Aorta (tissue), 5 donors: Measurements from ENCODE around the gene ATXN1. TPM values are rescaled to one million over a fixed set of nuclear protein-coding genes. Genes with fewer than 3 reads are reported as not detected.

Source experiments
- ATAC-seq: fragments of 200-7000 bp; cut with Tn5 transposase; one replicate; pipeline ENCODE4 v1.9.1; 2022; ENCODE audit warnings: moderate library complexity; ENCODE audit not compliant: low FRiP score
- DNase-seq, 2 donors: peaks; one replicate each; pipeline ENCODE4 v3.0.0-alpha.2; 2020
- H3K27ac ChIP-seq, 2 donors: one replicate each; pipeline ENCODE4 v1.5.1; 2013; ENCODE audit warnings: low read length in 2 of 2, mild to moderate bottlenecking in 2 of 2, moderate library complexity in 2 of 2, control low read depth in 1 of 2, inconsistent platforms in 1 of 2, low read depth in 1 of 2
- H3K27me3 ChIP-seq, 2 donors: one replicate each; pipeline ENCODE4 v1.6.1; 2013; ENCODE audit warnings: control low read depth in 1 of 2, low read length in 1 of 2, mild to moderate bottlenecking in 1 of 2, moderate library complexity in 1 of 2; ENCODE audit not compliant: insufficient read depth in 2 of 2, control insufficient read depth in 1 of 2
- H3K36me3 ChIP-seq, 2 donors: one replicate each; pipeline ENCODE4 v1.6.1; 2013; ENCODE audit warnings: control low read depth in 1 of 2, low read length in 1 of 2, mild to moderate bottlenecking in 1 of 2; ENCODE audit not compliant: insufficient read depth in 2 of 2, control insufficient read depth in 1 of 2
- H3K4me1 ChIP-seq, 2 donors: one replicate each; pipeline ENCODE4 v1.6.1; 2013; ENCODE audit warnings: low read length in 2 of 2, control low read depth in 1 of 2, mild to moderate bottlenecking in 1 of 2, moderate library complexity in 1 of 2; ENCODE audit not compliant: insufficient read depth in 2 of 2, control insufficient read depth in 1 of 2
- H3K4me3 ChIP-seq, 2 donors: one replicate each; pipeline ENCODE4 v1.5.1; 2013; ENCODE audit warnings: low read length in 2 of 2, control low read depth in 1 of 2, mild to moderate bottlenecking in 1 of 2
- H3K9me3 ChIP-seq: one replicate; pipeline ENCODE4 v1.6.1; 2013; ENCODE audit warnings: mild to moderate bottlenecking, low read length; ENCODE audit not compliant: control insufficient read depth
- WGBS, 2 donors: extraction: QIAGEN DNeasy Blood & Tissue Kit; methylation state at CpG; one replicate each; pipeline ENCODE4 v1.1.7; 2013; 5-methylcytosine and 5-hydroxymethylcytosine counted together
- intact Hi-C, 2 donors: fragments of 100-400 bp; cut with DNase I; formaldehyde crosslinking; loops; one replicate each; pipeline versions ENCODE4 v1.14.2 to v1.15.0; 2022
- polyA plus RNA-seq, 2 donors: library from polyadenylated mRNA; stranded (reverse); fragments of 200-250 nt; gene quantifications; one replicate each; pipeline ENCODE4 v1.2.3, GENCODE V29; 2013
- total RNA-seq, 2 donors: library from RNA; stranded (reverse); fragmentation: NEBNext Ultra II Directional; extraction: Animal tissue kit (Norgen Biotek cat#: 25700); gene quantifications; one replicate each; pipeline ENCODE4 v1.2.1, GENCODE V29; 2021
- donor health status: healthy with polysubstance abuse.
- donor health status: Bipolar disorder and iron deficiency.
- donor health status: DM: no; HTN: no; CAD: no.
- donor health status: DM: no; HTN: no; CAD: no.
- donor health status: DM: yes; HTN: yes; CAD: no.

The ATXN1 gene
- total and polyA plus RNA-seq, 4 donors, result 11.5 to 85.5 (median 45.8) TPM

- whole genome bisulfite sequencing, 2 donors, result 0 to 1% methylated on average over 79 to 87 of the region's 87 CpGs
- ATAC-seq (peak; percentile 89), DNase-seq (peak; percentile 94 to 97)
- peak overlapping the region; percentile 72 to 96 for H3K27ac ChIP-seq
- no peaks in the 10 kb centered on the region for H3K36me3 ChIP-seq
- intact Hi-C loops, result loop anchor here (5.0 to 10.0 kb wide), 10 partner anchors 33 to 428 kb away; no protein-coding TSS in a partner anchor
- peak overlapping the region; percentile 93 to 99 for H3K4me3 ChIP-seq
- H3K4me1 ChIP-seq, result peaks cover 0 to 2% of the 10 kb centered on the region in 2 donors
- no peaks in the 10 kb centered on the region for H3K27me3 ChIP-seq
- H3K9me3 ChIP-seq, result no peaks in the 10 kb centered on the region
Observed at GRCh38 chr6:16759646-16760515, 1.4 kb downstream of the ATXN1 start.

GRCh38 chr6:16759181-16759645 lies 2.0 kb downstream of the ATXN1 start:
- no peaks in the 10 kb centered on the region for H3K36me3 ChIP-seq
- peak overlapping the region in 1 of 2 donors; percentile 96 for H3K27ac ChIP-seq
- H3K4me1 ChIP-seq, result peaks cover 0 to 4% of the 10 kb centered on the region in 2 donors
- DNase-seq (no peak), ATAC-seq (no peak)
- H3K27me3 ChIP-seq, result no peaks in the 10 kb centered on the region
- peak overlapping the region; percentile 93 to 99 for H3K4me3 ChIP-seq
- H3K9me3 ChIP-seq, result no peaks in the 10 kb centered on the region
- intact Hi-C loops, result loop anchor here in 1 of 2 donors (10.0 kb wide), 1 partner anchor 54 kb away; no protein-coding TSS in a partner anchor
- WGBS, 2 donors, result 0% methylated on average over 8 of the region's 8 CpGs

- ATAC-seq (no peak), DNase-seq (no peak)
- H3K36me3 ChIP-seq, result no peaks in the 10 kb centered on the region
- peak overlapping the region in 1 of 2 donors; percentile 99 for H3K4me3 ChIP-seq
- H3K27me3 ChIP-seq, result no peaks in the 10 kb centered on the region
- intact Hi-C loops, result loop anchor here in 1 of 2 donors (10.0 kb wide), 1 partner anchor 54 kb away; no protein-coding TSS in a partner anchor
- 15 to 18% methylated on average over 9 of the region's 9 CpGs for WGBS, 2 donors
- no peaks in the 10 kb centered on the region for H3K9me3 ChIP-seq
- H3K4me1 ChIP-seq, result peaks cover 0 to 6% of the 10 kb centered on the region in 2 donors
- H3K27ac ChIP-seq, result peak overlapping the region in 1 of 2 donors; percentile 56
Observed at GRCh38 chr6:16758163-16758975, 2.9 kb downstream of the ATXN1 start.

GRCh38 chr6:16757332-16757731 lies 3.9 kb downstream of the ATXN1 start:
- intact Hi-C loops, result loop anchor here in 1 of 2 donors (10.0 kb wide), 1 partner anchor 53 kb away; no protein-coding TSS in a partner anchor
- Histone ChIP-seq H3K27me3 (no peaks in the 10 kb centered on the region), H3K4me1 (peaks cover 0 to 9% of the 10 kb centered on the region in 2 donors), H3K27ac (no peak overlapping the region), H3K9me3 (no peaks in the 10 kb centered on the region), H3K4me3 (no peak overlapping the region), H3K36me3 (no peaks in the 10 kb centered on the region)
- ATAC-seq (no peak), DNase-seq (no peak)
- WGBS, 2 donors, result 5 to 6% methylated on average over 1 of the region's 1 CpG

- H3K27me3 ChIP-seq, result no peaks in the 10 kb centered on the region
- no peak overlapping the region for H3K4me3 ChIP-seq
- intact Hi-C loops, result loop anchor here in 1 of 2 donors (10.0 kb wide), 1 partner anchor 52 kb away; no protein-coding TSS in a partner anchor
- 20 to 30% methylated on average over 5 of the region's 5 CpGs for WGBS, 2 donors
- ATAC-seq (no peak), DNase-seq (no peak)
- H3K9me3 ChIP-seq, result no peaks in the 10 kb centered on the region
- no peaks in the 10 kb centered on the region for H3K36me3 ChIP-seq
- H3K4me1 ChIP-seq, result peaks cover 0 to 9% of the 10 kb centered on the region in 2 donors
- H3K27ac ChIP-seq, result no peak overlapping the region
Observed at GRCh38 chr6:16756660-16757255, 4.5 kb downstream of the ATXN1 start.

- Histone ChIP-seq H3K27ac (no peak overlapping the region), H3K36me3 (no peaks in the 10 kb centered on the region), H3K9me3 (no peaks in the 10 kb centered on the region), H3K4me3 (no peak overlapping the region), H3K4me1 (peaks cover 0 to 9% of the 10 kb centered on the region in 2 donors), H3K27me3 (no peaks in the 10 kb centered on the region)
- intact Hi-C loops, result loop anchor here in 1 of 2 donors (10.0 kb wide), 1 partner anchor 51 kb away; no protein-coding TSS in a partner anchor
- 40 to 45% methylated on average over 3 of the region's 3 CpGs for WGBS, 2 donors
- no peak for DNase-seq
- no peak for ATAC-seq
Observed at GRCh38 chr6:16755544-16755943, 5.7 kb downstream of the ATXN1 start.

- Histone ChIP-seq H3K36me3 (peaks cover 0 to under 1% of the 10 kb centered on the region in 2 donors), H3K9me3 (no peaks in the 10 kb centered on the region), H3K27me3 (no peaks in the 10 kb centered on the region), H3K4me3 (no peak overlapping the region), H3K27ac (no peak overlapping the region), H3K4me1 (peaks cover 0 to 9% of the 10 kb centered on the region in 2 donors)
- ATAC-seq (no peak), DNase-seq (no peak)
- intact Hi-C loops, result loop anchor here in 1 of 2 donors (10.0 kb wide), 1 partner anchor 50 kb away; no protein-coding TSS in a partner anchor
Observed at GRCh38 chr6:16754876-16755275, 6.4 kb downstream of the ATXN1 start.

GRCh38 chr6:16754274-16754673 lies 7.0 kb downstream of the ATXN1 start:
- peaks cover 0 to 2% of the 10 kb centered on the region in 2 donors for H3K36me3 ChIP-seq
- H3K27ac ChIP-seq, result no peak overlapping the region
- H3K9me3 ChIP-seq, result no peaks in the 10 kb centered on the region
- H3K4me3 ChIP-seq, result no peak overlapping the region
- peaks cover 0 to 9% of the 10 kb centered on the region in 2 donors for H3K4me1 ChIP-seq
- intact Hi-C loops, result loop anchor here in 1 of 2 donors (10.0 kb wide), 1 partner anchor 49 kb away; no protein-coding TSS in a partner anchor
- H3K27me3 ChIP-seq, result no peaks in the 10 kb centered on the region
- ATAC-seq, result no peak
- WGBS, 2 donors, result 22 to 33% methylated on average over 3 of the region's 3 CpGs
- no peak for DNase-seq
